SIG-M5 treated with dmso at 0.1 percent for 504 hours (cell line): ENCODE data around the gene TIMP4.

Experiments
- DNase-seq: peaks from one replicate; lab custom pipeline; 2025; ENCODE audit not compliant: unreplicated experiment; lab: John Stamatoyannopoulos, UW

TIMP4 gene

DNA sequence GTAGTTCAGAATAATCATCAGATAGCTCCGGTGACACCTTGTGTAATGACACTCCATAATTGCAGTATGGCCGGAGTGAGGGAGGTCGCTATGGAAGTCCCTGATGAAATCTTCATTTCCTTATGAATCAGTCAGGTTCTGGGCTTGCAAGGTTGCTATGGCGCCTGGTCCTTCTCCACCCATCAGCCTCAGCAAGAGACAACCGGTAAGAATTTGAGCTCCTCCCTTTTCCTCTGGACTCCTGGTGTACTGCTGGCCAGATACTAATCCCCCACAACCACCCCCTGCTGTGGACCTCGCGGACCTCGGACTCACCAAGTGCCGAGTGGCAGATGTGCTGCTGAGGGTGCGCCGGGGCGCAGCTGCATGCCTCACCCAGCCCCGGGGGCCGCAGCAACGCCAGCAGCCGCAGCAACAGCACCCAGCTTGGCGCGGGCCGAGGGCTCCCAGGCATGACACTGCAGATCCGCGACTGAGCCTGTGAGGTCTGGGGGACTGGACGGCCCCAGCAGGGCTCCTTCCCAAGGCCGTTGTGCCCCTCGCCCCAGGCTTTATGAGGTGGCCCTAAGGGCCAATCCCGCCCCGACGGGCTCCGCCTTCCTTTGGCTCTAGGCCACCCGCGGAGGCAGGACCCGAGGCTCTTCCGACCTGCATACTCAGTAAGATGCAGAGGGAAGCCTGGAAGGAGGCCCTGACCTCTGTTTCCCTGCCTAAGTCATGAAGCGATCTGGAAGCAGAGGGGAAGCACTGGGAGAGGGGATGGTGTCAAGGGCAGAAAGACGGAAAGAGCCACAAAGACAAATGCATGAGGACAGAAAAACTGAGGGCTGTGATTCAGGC lies at the start of gene TIMP4:
Gene TIMP4 (minus strand): TSS at position 526 of the 840 bp plus-strand sequence. CDS start 72 bp downstream, at position 454.
- no peak for DNase-seq

DNA sequence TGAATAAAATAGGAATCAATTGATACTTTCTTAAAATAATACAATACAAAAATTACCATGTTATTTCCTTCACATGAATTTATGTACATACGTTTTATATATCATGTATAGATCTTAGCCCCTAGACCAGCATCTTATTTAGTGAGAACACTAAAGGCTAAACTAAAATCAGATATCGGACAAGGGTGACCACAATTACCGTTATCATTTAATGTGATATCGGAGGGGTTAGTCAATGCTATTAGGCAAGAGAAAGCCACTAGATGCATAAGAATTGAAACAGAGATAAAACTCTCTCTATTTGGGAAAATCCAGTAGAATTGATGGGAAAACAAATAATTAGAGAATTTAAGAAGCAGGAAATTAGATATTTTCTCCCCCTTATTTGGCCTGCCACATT lies 46.5 kb upstream of the TIMP4 start:
- DNase-seq: no peak

DNA sequence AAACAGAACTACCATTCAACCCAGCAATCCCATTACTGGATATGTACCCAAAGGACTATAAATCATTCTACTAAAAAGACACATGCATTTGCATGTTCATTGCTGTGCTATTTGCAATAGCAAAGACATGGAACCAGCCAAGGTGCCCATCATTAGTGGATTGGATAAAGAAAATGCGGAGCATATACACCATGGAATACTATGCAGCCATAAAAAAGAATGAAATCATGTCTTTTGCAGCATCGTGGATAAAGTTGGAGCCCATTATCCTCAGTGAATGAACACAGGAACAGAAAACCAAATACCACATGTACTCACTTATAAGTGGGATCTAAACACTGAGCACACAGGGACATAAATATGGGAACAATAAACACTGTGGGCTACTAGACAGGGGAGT lies 43.1 kb upstream of the TIMP4 start:
- no peak for DNase-seq

DNA sequence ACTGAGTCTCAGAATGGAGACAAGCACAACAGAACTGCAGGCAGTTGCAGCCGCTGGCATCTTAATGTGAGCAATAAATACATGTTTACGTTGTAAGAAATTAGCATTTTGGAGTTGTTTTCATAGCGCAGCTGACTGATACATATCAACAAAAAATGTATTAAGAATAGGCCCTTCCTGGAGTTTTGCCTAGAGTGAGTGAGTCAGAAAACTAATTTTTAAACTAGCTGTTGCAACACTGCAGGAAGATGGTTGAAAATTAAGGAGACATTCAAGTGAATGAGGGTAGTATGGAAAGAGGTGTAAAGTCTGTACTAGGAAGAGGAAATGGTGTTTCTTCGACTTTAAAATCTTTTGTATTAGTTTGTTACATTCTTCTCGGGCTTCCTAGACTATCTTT lies 39.6 kb upstream of the TIMP4 start:
- peak; percentile 37 for DNase-seq

DNA sequence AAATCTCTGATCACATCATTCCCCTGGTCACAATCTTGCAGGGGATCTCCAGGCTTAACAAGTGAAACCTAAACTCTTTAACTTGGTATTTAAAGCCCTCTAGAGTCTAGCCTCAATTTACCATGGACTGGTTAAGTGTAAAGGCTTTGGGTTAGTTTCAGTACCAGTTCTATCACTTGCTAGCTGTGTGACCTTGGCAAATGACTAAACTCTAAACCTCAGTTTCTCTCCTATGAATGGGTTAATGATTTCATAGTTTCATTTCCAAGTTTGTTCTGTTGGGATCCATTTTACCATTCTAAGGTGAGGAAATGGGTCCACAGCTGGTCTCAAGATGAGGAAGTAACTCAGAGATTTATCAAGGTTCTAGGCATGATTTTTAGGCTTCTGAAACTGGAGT lies 38.8 kb upstream of the TIMP4 start:
- DNase-seq: no peak

DNA sequence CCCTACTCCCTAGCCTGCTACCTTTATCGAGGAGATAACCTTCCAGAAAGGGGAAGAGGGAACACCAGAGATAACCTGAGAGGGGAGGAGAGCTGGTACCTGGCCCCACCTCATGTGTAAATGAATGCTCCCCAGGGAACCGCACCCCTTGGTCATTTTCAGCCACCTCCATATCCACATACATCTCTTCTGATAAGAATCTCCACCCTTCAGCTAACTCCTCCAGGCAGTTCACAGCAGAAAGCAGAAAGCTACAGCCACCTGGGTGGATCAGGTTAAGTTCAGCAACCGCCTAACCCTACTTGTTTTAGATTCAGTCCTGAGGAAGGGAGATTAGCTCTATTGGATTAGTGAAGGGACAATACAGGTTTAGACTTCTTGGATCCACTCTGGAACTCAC lies 38.0 kb upstream of the TIMP4 start:
- DNase-seq: no peak

DNA sequence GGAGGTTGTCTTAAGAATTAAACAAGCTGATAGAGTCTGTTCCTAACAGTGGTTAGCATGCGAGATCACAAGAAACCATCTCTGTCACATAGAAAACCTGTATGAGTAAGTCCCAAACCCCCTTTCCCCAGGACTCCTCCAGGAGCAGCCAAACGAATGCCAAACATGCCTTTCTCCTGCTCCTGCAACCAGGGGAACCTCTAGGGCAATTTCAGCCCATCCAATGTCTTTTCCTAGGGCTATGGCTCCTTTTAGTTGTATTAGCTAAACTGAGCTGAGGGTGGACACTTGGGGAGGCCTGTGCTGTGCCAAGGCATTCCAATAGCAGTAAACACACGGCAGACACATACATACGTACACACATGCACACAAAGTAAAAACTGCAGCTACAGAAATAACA lies 36.5 kb upstream of the TIMP4 start:
- no peak for DNase-seq

DNA sequence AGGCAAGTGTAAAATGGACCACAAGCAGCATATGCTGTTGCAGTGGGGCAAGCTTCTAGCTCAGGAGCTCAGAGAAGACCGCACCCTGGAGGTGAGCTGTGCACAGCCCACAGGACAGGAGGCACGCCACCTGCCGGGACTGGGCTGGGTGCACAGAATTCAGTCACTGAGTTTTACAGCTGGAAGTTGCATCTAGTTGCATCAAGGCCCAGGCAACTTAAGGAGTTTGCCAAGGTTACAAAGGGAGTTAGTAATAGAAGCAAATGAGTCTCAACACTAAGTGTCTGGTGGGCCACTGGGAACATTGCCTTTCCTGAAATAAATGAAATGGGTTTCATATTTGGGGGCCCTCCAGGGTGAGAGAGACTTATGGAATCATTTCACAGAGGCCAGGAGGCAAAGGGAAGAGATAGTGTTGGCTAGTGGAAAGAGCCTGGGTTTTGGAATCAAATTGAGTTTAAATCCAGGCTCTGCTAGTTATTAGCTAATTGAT lies 36.0 kb upstream of the TIMP4 start:
- peak; percentile 65 for DNase-seq

DNA sequence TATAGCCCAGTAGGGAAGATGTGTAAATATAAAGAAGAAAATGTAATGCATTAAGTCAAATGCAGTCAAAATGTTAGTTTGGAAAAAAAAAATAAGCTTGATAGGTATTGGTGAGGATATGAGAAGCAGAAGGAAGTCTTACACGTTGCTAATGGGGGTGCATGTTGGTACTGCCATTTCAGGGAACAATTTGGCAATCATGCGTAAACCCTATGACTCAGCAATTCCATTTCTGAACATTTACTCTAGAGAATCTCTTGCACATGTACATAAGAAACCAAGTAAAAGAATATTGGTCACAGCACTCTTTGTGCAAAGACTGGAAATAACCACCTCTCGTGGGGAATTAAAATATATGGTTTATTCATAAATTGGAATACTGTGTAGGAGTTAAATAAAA lies 35.5 kb upstream of the TIMP4 start:
- DNase-seq: peak; percentile 94

DNA sequence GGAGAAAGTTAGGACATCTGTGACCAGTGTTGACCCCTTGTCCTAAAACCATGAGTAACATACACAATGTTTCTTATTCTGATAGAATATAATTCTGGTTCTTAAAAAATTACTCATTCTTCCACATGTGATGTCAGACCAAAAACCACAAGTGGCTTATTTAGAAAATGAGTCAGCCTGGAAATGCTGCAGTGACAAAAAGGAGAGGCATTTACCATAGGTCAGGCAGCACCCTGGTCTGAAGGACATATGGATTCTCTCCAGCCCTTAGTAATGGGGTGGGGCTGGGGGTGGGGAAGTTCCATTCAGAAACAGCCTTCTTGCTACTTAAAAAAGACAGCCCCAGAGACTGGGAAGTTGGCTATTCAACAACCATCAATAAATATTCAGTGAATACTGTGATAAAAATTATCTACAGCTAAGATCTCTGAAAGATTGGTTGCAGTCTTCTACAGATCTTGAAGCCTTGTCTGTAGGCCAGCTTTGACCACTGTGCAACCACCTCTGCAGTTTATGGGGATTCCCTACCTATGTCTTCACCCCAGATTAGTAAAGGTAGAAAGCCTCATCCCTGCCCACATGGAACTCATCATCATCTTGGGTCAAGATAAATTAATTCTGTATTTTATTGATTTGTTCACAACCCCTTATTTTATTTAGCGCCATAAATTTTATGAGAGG lies 34.9 kb upstream of the TIMP4 start:
- DNase-seq: peak; percentile 88

DNA sequence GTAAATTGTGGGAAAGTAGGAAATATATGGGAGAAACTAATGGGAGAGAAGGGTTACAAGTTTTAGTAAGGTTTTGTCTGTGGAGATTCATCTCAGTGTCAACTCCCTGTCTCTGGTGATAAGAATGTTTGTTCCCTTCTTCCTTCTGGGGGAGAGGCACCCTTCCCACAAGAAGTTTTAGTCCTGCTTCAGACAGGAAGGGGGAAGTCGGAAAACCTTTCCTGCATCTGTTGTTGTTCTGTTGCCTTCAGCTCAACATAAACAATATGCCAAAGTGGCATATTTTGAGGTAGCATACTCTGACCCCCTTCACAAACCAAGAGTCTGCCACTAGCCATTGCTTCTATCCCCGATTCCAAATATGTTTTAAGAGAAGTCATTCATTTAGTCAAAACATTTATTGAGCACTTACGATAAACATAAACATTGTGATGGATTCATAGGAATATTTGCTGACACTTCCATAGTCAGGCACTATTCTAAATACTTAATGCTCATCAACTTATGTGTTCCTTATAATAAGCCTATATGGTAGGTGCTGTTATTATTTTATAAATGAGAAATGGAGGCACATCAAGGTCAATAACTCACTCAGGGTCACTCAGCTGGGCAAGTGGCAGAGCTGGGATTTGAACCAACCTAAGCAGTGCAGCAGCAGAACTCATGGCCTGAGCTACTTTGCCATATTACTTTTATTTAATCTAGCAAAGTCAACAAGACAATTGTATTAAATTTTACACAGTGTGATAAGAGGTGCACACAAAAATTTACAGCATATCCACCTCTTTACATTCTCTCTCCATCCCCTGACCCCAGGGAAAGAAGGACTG lies 34.2 kb upstream of the TIMP4 start:
- no peak for DNase-seq

DNA sequence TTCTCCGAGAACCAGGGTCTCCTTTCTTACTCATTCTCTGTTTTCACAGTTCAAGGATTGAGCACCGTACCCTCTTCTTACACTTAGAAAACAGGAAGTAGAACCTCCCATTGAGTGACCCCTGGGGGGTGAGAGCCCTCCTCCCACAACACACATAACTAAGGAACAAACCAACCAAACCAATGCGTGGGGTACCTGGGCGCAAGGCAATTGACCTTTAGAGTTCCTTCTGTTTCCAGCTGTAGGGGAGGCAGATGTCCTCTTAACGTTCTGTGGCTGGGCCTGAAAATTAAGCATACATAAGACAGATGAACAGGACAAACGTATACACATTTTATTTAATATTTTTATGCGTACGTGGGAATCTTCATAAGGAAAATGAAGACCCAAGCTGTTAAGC lies 33.5 kb upstream of the TIMP4 start:
- DNase-seq: no peak

DNA sequence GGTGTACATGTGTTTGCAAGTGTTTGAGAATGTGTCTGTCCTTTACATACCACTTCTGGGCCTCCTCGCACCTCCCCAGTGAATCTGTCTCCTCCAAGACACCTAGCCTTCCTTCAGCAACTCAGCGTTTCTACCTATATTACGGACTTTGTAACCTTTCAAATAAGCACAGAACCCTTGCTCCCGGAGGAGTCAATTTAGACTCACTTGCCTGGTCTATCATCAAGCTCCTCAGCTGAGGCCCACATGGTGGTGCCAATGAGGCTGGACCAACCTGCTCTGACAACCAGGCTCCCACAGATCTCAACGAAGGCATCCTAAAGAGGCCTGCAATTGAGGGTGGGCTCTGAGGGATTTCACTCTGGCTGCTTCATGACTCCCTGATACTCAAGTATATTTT lies 32.8 kb upstream of the TIMP4 start:
- DNase-seq: no peak

DNA sequence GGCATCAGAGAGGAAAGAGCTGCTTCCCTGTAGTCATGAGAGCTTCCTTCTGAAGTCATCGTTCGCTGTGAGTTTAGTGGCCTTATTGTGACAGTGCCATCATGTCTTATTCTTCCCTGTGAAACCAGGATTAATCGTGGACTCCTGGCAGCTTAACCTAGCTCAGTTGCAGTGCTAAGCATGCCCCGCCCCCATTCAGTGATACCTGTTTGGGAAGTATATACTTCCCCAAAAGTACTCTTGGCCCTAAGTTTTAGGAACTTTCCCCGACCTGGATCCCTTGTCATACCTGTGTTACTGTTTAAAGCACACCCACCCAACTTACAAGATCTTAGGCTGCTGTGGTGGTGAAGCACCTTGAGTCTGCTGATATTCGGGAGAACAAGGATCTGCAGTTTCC lies 32.1 kb upstream of the TIMP4 start:
- no peak for DNase-seq

DNA sequence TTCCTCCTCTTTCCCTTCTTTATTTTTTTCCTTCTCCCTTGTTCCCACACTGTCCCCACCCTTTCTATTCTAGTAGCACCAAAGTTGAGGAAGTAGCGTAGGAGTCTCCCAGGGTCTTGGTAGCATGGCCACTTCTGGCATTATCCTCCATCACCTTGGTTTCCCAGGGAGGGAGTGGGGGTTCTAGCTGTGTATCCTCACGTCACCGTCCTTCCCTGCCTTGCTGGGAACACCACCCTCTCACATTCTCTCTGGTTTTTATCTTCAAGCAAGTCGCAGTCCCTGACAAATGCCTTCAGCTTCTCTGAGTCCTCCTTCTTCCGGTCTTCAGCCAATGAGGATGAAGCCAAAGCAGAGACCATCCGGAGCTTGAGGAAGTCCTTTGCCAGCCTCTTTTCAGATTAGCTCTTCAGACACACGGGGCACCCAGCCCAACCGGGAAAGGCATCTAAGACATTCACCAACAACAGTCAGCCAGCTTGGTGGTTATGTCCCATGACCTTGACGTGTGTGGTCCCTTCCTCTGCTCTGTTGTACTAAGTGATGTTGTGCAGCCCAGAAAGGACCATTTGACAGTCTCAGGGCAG lies 31.6 kb upstream of the TIMP4 start:
- no peak for DNase-seq

DNA sequence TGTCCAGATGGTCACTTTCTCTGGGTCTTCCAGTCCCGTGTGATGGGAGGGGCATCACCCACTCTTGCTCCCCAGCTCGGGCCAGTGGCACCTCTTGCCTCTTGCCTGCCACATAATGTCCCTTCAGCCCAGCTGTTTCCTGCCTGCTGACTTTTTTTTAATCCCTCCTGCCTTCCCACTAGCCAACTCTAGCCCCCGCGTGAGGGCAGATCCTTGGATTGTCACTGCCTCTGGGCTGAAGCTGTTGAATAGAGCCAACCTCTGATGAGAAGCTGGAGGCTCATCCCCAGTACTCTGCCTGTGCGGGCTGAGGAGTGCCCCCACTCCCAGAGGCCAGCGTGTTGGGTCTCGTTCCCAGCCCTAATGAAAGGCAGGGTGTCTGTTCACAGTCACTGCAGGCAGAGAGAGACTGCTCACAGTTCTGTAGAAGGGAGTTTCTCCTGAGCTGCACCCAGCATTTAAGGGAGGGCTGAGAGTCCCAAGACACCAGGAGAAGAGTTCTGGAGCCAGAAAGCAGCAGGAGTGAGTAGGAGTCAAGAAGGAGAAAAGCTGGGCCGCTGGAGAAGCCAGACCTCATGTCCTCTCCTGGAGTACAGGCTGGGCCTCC lies 30.1 kb upstream of the TIMP4 start:
- no peak for DNase-seq

DNA sequence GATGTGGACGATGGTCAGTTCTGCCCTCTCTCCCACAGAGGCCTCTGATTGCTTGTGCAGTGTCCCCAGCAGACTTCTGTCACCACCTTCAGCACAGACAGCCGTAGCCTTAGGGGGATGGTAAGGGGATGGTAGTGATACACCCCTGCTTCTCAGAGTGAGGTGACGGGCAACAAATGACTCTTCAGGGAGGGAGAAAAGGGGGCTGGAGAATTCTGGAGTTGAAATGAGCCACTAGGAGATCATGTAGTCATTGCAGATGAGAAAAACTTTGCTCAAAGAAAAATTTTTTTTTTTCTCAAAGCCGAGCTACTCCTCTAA lies 29.6 kb upstream of the TIMP4 start:
- DNase-seq: no peak

DNA sequence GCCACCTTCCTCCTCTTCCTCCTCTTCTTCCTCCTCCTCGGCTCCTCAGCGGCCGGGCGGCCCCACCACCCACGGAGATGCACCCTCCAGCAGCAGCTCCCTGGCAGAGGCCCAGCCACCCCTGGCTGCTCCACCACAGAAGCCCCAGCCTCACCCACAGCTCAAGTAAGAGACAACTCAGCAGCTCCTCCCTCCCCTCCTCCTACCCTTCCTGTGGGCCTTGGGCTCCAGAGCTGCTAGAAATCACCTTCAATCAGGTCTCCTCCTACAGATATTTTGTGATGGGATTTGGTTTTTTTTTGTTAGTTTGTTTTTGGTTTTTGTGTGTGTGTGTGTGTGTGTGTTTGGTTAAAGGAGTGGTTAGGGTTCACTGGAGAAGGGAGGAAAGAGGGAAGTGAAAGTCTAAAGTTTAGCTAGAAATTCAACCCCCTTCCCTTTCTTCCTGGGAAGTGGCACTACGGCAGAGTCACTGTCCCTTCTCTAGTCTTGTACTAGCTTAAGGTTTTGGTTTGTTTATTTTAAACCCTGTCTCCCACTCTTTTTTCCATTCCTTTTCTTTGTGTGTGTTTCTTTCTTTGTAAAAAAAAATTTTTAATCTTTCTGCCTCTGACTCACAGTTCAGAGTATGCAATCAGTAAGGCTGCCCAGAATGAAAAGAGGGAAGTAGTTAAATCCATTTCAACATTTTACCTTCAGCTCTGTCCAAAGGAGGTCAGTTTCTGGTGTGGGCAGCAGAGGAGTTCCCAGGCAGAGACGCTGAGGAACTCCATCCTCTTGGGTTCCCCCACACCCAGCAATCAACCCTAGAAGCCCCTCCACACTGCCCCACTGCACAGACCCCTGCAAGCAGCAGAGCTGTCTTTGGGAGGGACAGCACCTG lies 29.0 kb upstream of the TIMP4 start:
- DNase-seq: peak; percentile 96

DNA sequence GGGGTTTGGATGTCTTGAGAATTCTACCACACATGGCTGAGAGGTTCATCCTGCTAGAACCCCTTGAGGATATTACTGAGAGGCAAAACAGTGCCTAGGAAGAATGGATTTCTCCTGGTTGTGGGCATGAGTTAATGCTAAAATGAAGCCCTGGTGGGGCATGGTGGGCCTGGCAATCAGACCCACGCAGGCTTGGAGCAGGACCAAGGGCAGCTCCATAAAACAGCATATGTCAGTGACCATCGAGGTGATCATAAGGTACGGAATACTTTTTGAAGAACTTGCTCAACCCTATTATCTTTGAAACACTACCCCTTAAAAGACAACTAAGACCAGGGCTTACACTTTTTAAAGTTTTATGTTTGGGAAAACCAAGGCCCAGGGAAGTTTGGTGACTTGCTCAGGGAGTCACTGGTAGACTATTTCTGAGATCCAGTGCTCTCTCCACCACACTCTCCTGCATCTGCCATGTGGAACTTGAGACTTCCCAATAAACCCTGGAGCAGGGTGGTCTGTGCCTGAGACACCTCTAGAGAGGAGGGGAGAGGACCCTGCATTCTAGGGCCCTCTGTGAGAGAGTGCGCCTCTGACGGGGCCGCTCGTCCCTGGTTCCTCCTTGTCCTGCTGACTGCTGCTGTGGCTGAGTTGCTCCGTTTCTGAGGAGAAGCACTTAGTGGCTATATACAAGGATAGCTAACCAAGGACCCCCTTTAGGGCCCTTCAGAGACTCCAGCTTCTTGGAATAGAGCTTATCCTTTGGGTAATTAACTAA lies 28.0 kb upstream of the TIMP4 start:
- DNase-seq: no peak
